HG02840 (cell line): Measurements from ENCODE around the gene ATP1B2.
"Not testable (repeated sequence)": the region's sequence is repeated elsewhere in the genome, so short reads cannot be mapped to it uniquely, and the experiment has no call there.

ENCODE experiments used
- ATAC-seq: cut with Tn5 transposase; IDR thresholded peaks from one replicate; pipeline ENCODE4 v1.9.1; 2021; ENCODE audit warnings: mild to moderate bottlenecking, moderate library complexity, moderate number of reproducible peaks; ENCODE audit not compliant: unreplicated experiment, low FRiP score

ATP1B2 gene

GRCh38 chr17:7650509-7651096, at the start of gene ATP1B2:
ATP1B2 (plus strand) TSS chr17:7650926; CDS start chr17:7651519, 593 bp downstream.
- no peak for ATAC-seq

GRCh38 chr17:7606280-7606679, 44.4 kb upstream of the ATP1B2 start:
- ATAC-seq = no peak

- ATAC-seq = no peak
Observed at GRCh38 chr17:7610641-7611040, 40.1 kb upstream of the ATP1B2 start.

GRCh38 chr17:7611635-7612293, 39.0 kb upstream of the ATP1B2 start:
- no peak for ATAC-seq

GRCh38 chr17:7612294-7612640, 38.5 kb upstream of the ATP1B2 start:
- no peak for ATAC-seq

- ATAC-seq = no peak
Observed at GRCh38 chr17:7613769-7614424, 36.8 kb upstream of the ATP1B2 start.

GRCh38 chr17:7614425-7615264, 36.1 kb upstream of the ATP1B2 start, which contains the start of gene FXR2:
FXR2 (minus strand) TSS chr17:7614897; CDS start chr17:7614532, 365 bp downstream.
- peak; percentile 88 for ATAC-seq

- no peak for ATAC-seq
Observed at GRCh38 chr17:7615265-7615747, 35.4 kb upstream of the ATP1B2 start.

GRCh38 chr17:7618608-7619007, 32.1 kb upstream of the ATP1B2 start:
- no peak for ATAC-seq

- no peak for ATAC-seq
Observed at GRCh38 chr17:7620835-7621234, 29.9 kb upstream of the ATP1B2 start.

- ATAC-seq = no peak
Observed at GRCh38 chr17:7623661-7624060, 27.1 kb upstream of the ATP1B2 start.

GRCh38 chr17:7625749-7626148, 25.0 kb upstream of the ATP1B2 start:
- not testable (repeated sequence) for ATAC-seq

GRCh38 chr17:7626307-7626706, 24.4 kb upstream of the ATP1B2 start:
- no peak for ATAC-seq

- ATAC-seq = no peak
Observed at GRCh38 chr17:7626956-7627249, 23.8 kb upstream of the ATP1B2 start.

- ATAC-seq = peak; percentile 79
Observed at GRCh38 chr17:7627250-7628121, 23.2 kb upstream of the ATP1B2 start, which contains the start of gene SAT2. SAT2 (minus strand) TSS chr17:7627821; CDS start chr17:7627635, 186 bp downstream.

- ATAC-seq = no peak
Observed at GRCh38 chr17:7629939-7630571, 20.7 kb upstream of the ATP1B2 start, which contains the start of gene SHBG. SHBG (plus strand) TSS chr17:7630135; CDS start chr17:7630173, 38 bp downstream.

GRCh38 chr17:7631398-7632380, 19.0 kb upstream of the ATP1B2 start:
- ATAC-seq = no peak

- no peak for ATAC-seq
Observed at GRCh38 chr17:7632492-7632894, 18.2 kb upstream of the ATP1B2 start.
